K562 (cell line): ENCODE results near the gene MRPL38. TPM values are rescaled to one million over a fixed set of nuclear protein-coding genes. Genes with fewer than 3 reads are reported as not detected.

Experiments
- ATAC-seq: fragments of 200-7000 bp; cut with Tn5 transposase; 3 replicates; pipeline ENCODE4 v1.9.1; 2020; ENCODE audit warnings: moderate library complexity
- BruUV-seq: library from RNA; stranded (reverse); fragments of 400-500 nt; replicated peaks from 2 replicates; lab custom pipeline; 2021; lab: Mats Ljungman, UMichigan
- CTCF ChIA-PET: fragments of 300-600 bp; formaldehyde crosslinking; extraction: SDS; loops from one replicate; lab custom pipeline; 2021; ENCODE audit warnings: low intra/inter-chr PET ratio; lab: Yijun Ruan, JAX
- POLR2A ChIA-PET: fragments of 300-600, 350-650 bp; sonication (Branson Sonifier 250); formaldehyde crosslinking; extraction: SDS; loops from one replicate; lab custom pipeline; 2021; ENCODE audit warnings: antibody characterized with exemption, inconsistent platforms; lab: Yijun Ruan, JAX
- DNase-seq, 4 experiments: peaks; one replicate each; pipeline versions ENCODE4 v3.0.0 to v3.0.0-alpha.2; 2011 to 2018; ENCODE audit warnings: low spot score in 3 of 4, mixed read lengths in 3 of 4; ENCODE audit errors: extremely low read depth in 1 of 4
- FAIRE-seq: peaks from 2 replicates; lab custom pipeline; 2011; peaks lifted over from hg19 to GRCh38; lab: Jason Lieb, UNC
- H2AFZ ChIP-seq: 2 replicates; pipeline ENCODE4 v1.6.0; 2011; ENCODE audit warnings: low read depth, low read length, control low read depth, inconsistent platforms
- H3K27ac ChIP-seq: fragments of 200-600 bp; 3 replicates; pipeline ENCODE4 v1.8.0; 2011; ENCODE audit warnings: low read depth, mild to moderate bottlenecking, control low read depth, inconsistent platforms, low read length, moderate library complexity, mixed read lengths; ENCODE audit errors: extremely low read depth
- H3K27me3 ChIP-seq, 2 experiments: fragments of 300-600 bp in 1 of 2; 2 replicates in 1 of 2; 3 replicates in 1 of 2; pipeline versions ENCODE4 v1.6.0 to v1.8.0; 2011; ENCODE audit warnings: inconsistent platforms in 2 of 2, low read length in 2 of 2, mild to moderate bottlenecking in 1 of 2, mixed read lengths in 1 of 2, moderate library complexity in 1 of 2; ENCODE audit not compliant: control insufficient read depth in 2 of 2, insufficient read depth in 2 of 2
- H3K36me3 ChIP-seq: fragments of 300-600 bp; 3 replicates; pipeline ENCODE4 v1.8.0; 2011; ENCODE audit warnings: mild to moderate bottlenecking, low read length, inconsistent platforms; ENCODE audit not compliant: control insufficient read depth, insufficient read depth
- H3K4me1 ChIP-seq, 2 experiments: fragments of 200-600 bp in 1 of 2; replicated peaks in 1 of 2; 2 replicates in 1 of 2; 3 replicates in 1 of 2; pipeline versions ENCODE4 v1.5.1 to v1.8.0; 2011; ENCODE audit warnings: inconsistent platforms in 2 of 2, low read length in 2 of 2, mild to moderate bottlenecking in 1 of 2, mixed read lengths in 1 of 2, moderate library complexity in 1 of 2; ENCODE audit not compliant: control insufficient read depth in 2 of 2, insufficient read depth in 2 of 2
- H3K4me2 ChIP-seq: 2 replicates; pipeline ENCODE4 v1.6.1; 2011; ENCODE audit warnings: low read length, control low read depth, inconsistent platforms, mixed read lengths; ENCODE audit not compliant: insufficient read depth
- H3K4me3 ChIP-seq: fragments of 200-600 bp; sonication (generic), shearing (Covaris generic); 2 replicates; pipeline ENCODE4 v1.5.1; 2016; ENCODE audit warnings: control low read depth, inconsistent platforms
- H3K79me2 ChIP-seq: fragments of 200-600 bp; 3 replicates; pipeline ENCODE4 v1.8.0; 2011; ENCODE audit warnings: low read length, inconsistent platforms; ENCODE audit not compliant: control insufficient read depth, insufficient read depth
- H3K9ac ChIP-seq, 2 experiments: 2 replicates each; pipeline versions ENCODE4 v1.6.0 to v1.6.1; 2011; ENCODE audit warnings: low read depth in 2 of 2, low read length in 2 of 2, control low read depth in 1 of 2, inconsistent platforms in 1 of 2, mild to moderate bottlenecking in 1 of 2, mixed read lengths in 1 of 2; ENCODE audit not compliant: insufficient read depth in 1 of 2
- H3K9me1 ChIP-seq: one replicate; pipeline ENCODE4 v1.6.0; 2011; ENCODE audit warnings: inconsistent platforms, mild to moderate bottlenecking, low read length, moderate library complexity; ENCODE audit not compliant: control insufficient read depth, insufficient read depth
- H3K9me3 ChIP-seq: replicated peaks from 2 replicates; pipeline ENCODE4 v1.5.1; 2011; ENCODE audit warnings: low read depth, low read length, inconsistent platforms; ENCODE audit not compliant: control insufficient read depth, insufficient read depth
- H4K20me1 ChIP-seq: replicated peaks from 2 replicates; pipeline ENCODE4 v1.6.1; 2011; ENCODE audit warnings: low read length, inconsistent platforms, mixed read lengths; ENCODE audit not compliant: control insufficient read depth, insufficient read depth
- CBFA2T2 ChIP-seq: fragments of 450-650 bp; conservative IDR thresholded peaks from 2 replicates; pipeline ENCODE4 v1.6.1; 2017; ENCODE audit warnings: mild to moderate bottlenecking
- DMBX1 ChIP-seq: fragments of 250-450 bp; sonication (Bioruptor Pico); IDR thresholded peaks from 2 replicates; pipeline ENCODE4 v1.8.0; 2022; ENCODE audit warnings: inconsistent platforms, mild to moderate bottlenecking, moderate library complexity, borderline replicate concordance
- EHMT2 ChIP-seq: fragments of 450-650 bp; IDR thresholded peaks from 2 replicates; pipeline ENCODE4 v1.6.1; 2018; ENCODE audit warnings: antibody characterized with exemption
- HDAC6 ChIP-seq: IDR thresholded peaks from 2 replicates; pipeline ENCODE4 v1.6.1; 2012; ENCODE audit warnings: low read depth, mild to moderate bottlenecking, control low read depth, inconsistent platforms, low read length, moderate library complexity
- HMG20A ChIP-seq: fragments of 450-650 bp; formaldehyde crosslinking; conservative IDR thresholded peaks from 2 replicates; pipeline ENCODE4 v1.4.0; 2020; ENCODE audit warnings: mild to moderate bottlenecking, mixed read lengths
- ILF3 ChIP-seq: fragments of 450-650 bp; IDR thresholded peaks from 2 replicates; pipeline ENCODE4 v1.6.1; 2018; ENCODE audit warnings: antibody characterized with exemption, mild to moderate bottlenecking, moderate library complexity, borderline replicate concordance
- KDM5B ChIP-seq: fragments of 200-600 bp; sonication (generic); IDR thresholded peaks from 2 replicates; pipeline ENCODE4 v1.6.1; 2012; ENCODE audit warnings: low read depth, mild to moderate bottlenecking, moderate library complexity, low read length, control low read depth, inconsistent platforms; ENCODE audit not compliant: insufficient replicate concordance
- MCM3 ChIP-seq: fragments of 450-650 bp; IDR thresholded peaks from 2 replicates; pipeline ENCODE4 v1.6.1; 2016
- MECOM ChIP-seq: fragments of 250-450 bp; sonication (Bioruptor Pico); IDR thresholded peaks from 2 replicates; pipeline ENCODE4 v1.8.0; 2022; ENCODE audit warnings: inconsistent platforms
- MIER1 ChIP-seq: fragments of 450-650 bp; IDR thresholded peaks from 2 replicates; pipeline ENCODE4 v1.6.1; 2016; ENCODE audit warnings: antibody characterized with exemption, mild to moderate bottlenecking, low read depth
- NELFE ChIP-seq: IDR thresholded peaks from 2 replicates; pipeline ENCODE4 v1.6.1; 2011; ENCODE audit warnings: mild to moderate bottlenecking; ENCODE audit not compliant: insufficient read depth, insufficient read length
- NR1H2 ChIP-seq: sonication (generic); formaldehyde crosslinking; IDR thresholded peaks from 2 replicates; pipeline ENCODE4 v1.4.0; 2020; ENCODE audit warnings: mild to moderate bottlenecking, missing genetic modification reagents
- WGBS: fragments of 100-300 bp; shearing (Covaris generic); methylation state at CpG from one replicate; pipeline ENCODE4 v1.1.6; 2016; ENCODE audit warnings: low coverage, mixed read lengths; ENCODE audit not compliant: insufficient coverage; ENCODE audit errors: missing lambda C conversion rate; 5-methylcytosine and 5-hydroxymethylcytosine counted together
- in situ Hi-C: fragments of 300-500 bp; cut with MboI; formaldehyde crosslinking; loops from 4 replicates; pipeline ENCODE4 v1.15.0; 2018; ENCODE audit warnings: inconsistent platforms, mixed read lengths
- intact Hi-C: fragments of 100-400 bp; cut with micrococcal nuclease; formaldehyde crosslinking; loops from 2 replicates; pipeline ENCODE4 v1.14.2; 2022
- polyA plus RNA-seq, 8 experiments: library from polyadenylated mRNA; depleted of rRNA in 4 of 8; stranded (reverse) in 5 of 8; unstranded in 3 of 8; fragments of >200 nt; fragmentation: Nextera tagmentation in 2 of 8; fragmentation: Illumina TruSeq in 1 of 8; extraction: Ambion mirVana in 2 of 8; extraction: Trizol in 1 of 8; gene quantifications; 2 replicates each; pipeline versions ENCODE4 v1.2.1 to v1.2.3, GENCODE V29; 2011 to 2014; ENCODE audit warnings: inconsistent platforms in 1 of 8, missing spikeins in 1 of 8
- total RNA-seq, 7 experiments: library from RNA; depleted of rRNA in 6 of 7; stranded (reverse); fragments of >200 nt in 6 of 7; fragmentation: Illumina TruSeq in 2 of 7; extraction: Trizol in 2 of 7; gene quantifications; 2 replicates each; pipeline versions ENCODE4 v1.2.1 to v1.2.3, GENCODE V29; 2011 to 2021; ENCODE audit warnings: low replicate concordance in 1 of 7
- TF ChIP-seq, protein P1 (sequence below): sonication (generic); formaldehyde crosslinking; IDR thresholded peaks from 2 replicates; pipeline ENCODE4 v1.8.1; 2023; ENCODE audit warnings: mild to moderate bottlenecking, missing genetic modification reagents
- TF ChIP-seq, protein P2 (sequence below): fragments of 450-650 bp; IDR thresholded peaks from 2 replicates; pipeline ENCODE4 v1.6.1; 2017; ENCODE audit warnings: antibody characterized with exemption, mild to moderate bottlenecking
- TF ChIP-seq, protein P3 (sequence below): fragments of 250-450 bp; sonication (Bioruptor Pico); IDR thresholded peaks from 2 replicates; pipeline ENCODE4 v1.5.0; 2021

Gene MRPL38
- total and polyA plus RNA-seq, 9 of the 15 experiments (the other 6 are each of a cell fraction or from before 2014, with no cell fraction given) = 4.5 to 154 (median 48.5) TPM

DNA sequence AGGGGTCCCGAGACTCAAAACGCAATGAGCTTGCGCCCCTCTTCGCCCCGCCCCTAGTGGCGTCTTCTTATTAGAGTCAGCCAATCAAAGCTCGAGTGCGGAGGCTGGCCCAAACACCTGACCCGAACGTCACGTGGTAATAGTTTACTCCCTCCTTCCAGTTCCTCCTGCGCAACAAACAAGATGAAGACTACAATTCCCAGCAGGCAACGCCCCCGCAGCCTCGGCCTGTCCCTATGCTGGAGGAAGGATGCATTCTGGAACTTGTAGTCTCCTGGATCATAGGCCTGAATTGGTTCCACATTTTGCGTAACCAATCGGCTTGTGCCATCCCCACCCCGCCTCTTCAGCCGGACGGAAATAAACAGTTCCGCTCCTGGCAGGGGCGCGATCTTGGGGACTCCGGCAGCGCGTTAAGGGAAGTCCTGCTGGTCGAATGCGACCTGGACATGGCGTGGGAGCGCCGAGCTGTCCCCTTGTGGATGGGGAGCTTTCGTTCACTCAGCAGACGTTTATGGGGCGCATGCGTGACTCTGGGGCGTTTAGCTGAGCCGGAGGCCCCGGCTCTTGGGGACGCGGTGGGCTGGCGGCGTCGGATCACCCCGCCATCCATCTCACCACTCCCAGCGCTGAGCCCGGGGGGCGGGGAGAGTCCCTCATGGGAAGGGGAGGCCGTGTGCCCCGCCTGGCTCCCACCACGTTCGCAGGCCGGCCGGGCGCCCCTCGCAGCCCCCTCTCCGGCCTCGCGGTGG, 49.2 kb downstream of the MRPL38 start, which contains the start of gene WBP2:
WBP2 (minus strand) TSS at position 26 of the 752 bp plus-strand sequence. CDS start 38 bp downstream, outside the sequence.
- DNase-seq (peak; percentile 91 to 100 (median 95)), FAIRE-seq (peak; percentile 100), ATAC-seq (peak; percentile 90)
- Histone ChIP-seq H3K79me2 (peaks cover 34% of the 10 kb centered on the region), H3K36me3 (peaks cover 12% of the 10 kb centered on the region; the same call in 2 of the 3 replicates), H4K20me1 (no peaks in the 10 kb centered on the region), H3K4me3 (peak within 1 kb of the TSS; percentile 88), H3K27ac (peak within 1 kb of the TSS; percentile 93), H3K27me3 (no peaks in the 10 kb centered on the region), H3K4me2 (peak within 1 kb of the TSS; percentile 93), H3K4me1 (peaks cover 31% of the 10 kb centered on the region in 2 experiments), H3K9me1 (no peaks in the 10 kb centered on the region), H3K9ac (peak within 1 kb of the TSS; percentile 96 to 97), H3K9me3 (no peaks in the 10 kb centered on the region), H2AFZ (peak within 1 kb of the TSS; percentile 78)
- intact Hi-C loops (loop anchor here (2.0 to 5.0 kb wide), 2 partner anchors 41 to 73 kb away; partner anchors contain the start of genes TRIM65 and UNK), in situ Hi-C loops (no loop called here)
- WGBS = 1% methylated on average over 47 of the region's 58 CpGs
- BruUV-seq = no TSS peak
- ChIA-PET CTCF (interaction anchor here (2.6 kb wide), 1 partner anchor 41 kb away, joined by 16 read pairs; the partner anchor contains the start of gene TRIM65), POLR2A (interaction anchor here (0.6 to 8.2 kb wide), 16 partner anchors 9 to 1119 kb away, joined by 3 to 109 read pairs (median 4); partner anchors contain the start of genes GALK1, UNC13D and UNK)
- TF ChIP-seq MCM3 (no peak), MIER1 (no peak), NR1H2 (CRISPR knock-in tag) (no peak), MECOM (CRISPR knock-in tag) (no peak), KDM5B (peak; percentile 66), CBFA2T2 (peak; percentile 92), HDAC6 (no peak), HMG20A (CRISPR knock-in tag) (no peak), ILF3 (no peak), NELFE (no peak), DMBX1 (peak; percentile 56; the same call in 1 of the 2 replicates), EHMT2 (no peak)
- TF ChIP-seq, protein P1, sequence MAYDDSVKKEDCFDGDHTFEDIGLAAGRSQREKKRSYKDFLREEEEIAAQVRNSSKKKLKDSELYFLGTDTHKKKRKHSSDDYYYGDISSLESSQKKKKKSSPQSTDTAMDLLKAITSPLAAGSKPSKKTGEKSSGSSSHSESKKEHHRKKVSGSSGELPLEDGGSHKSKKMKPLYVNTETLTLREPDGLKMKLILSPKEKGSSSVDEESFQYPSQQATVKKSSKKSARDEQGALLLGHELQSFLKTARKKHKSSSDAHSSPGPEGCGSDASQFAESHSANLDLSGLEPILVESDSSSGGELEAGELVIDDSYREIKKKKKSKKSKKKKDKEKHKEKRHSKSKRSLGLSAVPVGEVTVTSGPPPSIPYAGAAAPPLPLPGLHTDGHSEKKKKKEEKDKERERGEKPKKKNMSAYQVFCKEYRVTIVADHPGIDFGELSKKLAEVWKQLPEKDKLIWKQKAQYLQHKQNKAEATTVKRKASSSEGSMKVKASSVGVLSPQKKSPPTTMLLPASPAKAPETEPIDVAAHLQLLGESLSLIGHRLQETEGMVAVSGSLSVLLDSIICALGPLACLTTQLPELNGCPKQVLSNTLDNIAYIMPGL (CRISPR knock-in tag) = 0 out of 2 replicates have a peak, but pooled peaks have one; percentile 43
- TF ChIP-seq, protein P2, sequence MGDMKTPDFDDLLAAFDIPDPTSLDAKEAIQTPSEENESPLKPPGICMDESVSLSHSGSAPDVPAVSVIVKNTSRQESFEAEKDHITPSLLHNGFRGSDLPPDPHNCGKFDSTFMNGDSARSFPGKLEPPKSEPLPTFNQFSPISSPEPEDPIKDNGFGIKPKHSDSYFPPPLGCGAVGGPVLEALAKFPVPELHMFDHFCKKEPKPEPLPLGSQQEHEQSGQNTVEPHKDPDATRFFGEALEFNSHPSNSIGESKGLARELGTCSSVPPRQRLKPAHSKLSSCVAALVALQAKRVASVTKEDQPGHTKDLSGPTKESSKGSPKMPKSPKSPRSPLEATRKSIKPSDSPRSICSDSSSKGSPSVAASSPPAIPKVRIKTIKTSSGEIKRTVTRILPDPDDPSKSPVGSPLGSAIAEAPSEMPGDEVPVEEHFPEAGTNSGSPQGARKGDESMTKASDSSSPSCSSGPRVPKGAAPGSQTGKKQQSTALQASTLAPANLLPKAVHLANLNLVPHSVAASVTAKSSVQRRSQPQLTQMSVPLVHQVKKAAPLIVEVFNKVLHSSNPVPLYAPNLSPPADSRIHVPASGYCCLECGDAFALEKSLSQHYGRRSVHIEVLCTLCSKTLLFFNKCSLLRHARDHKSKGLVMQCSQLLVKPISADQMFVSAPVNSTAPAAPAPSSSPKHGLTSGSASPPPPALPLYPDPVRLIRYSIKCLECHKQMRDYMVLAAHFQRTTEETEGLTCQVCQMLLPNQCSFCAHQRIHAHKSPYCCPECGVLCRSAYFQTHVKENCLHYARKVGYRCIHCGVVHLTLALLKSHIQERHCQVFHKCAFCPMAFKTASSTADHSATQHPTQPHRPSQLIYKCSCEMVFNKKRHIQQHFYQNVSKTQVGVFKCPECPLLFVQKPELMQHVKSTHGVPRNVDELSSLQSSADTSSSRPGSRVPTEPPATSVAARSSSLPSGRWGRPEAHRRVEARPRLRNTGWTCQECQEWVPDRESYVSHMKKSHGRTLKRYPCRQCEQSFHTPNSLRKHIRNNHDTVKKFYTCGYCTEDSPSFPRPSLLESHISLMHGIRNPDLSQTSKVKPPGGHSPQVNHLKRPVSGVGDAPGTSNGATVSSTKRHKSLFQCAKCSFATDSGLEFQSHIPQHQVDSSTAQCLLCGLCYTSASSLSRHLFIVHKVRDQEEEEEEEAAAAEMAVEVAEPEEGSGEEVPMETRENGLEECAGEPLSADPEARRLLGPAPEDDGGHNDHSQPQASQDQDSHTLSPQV = peak; percentile 87
- TF ChIP-seq, protein P3, sequence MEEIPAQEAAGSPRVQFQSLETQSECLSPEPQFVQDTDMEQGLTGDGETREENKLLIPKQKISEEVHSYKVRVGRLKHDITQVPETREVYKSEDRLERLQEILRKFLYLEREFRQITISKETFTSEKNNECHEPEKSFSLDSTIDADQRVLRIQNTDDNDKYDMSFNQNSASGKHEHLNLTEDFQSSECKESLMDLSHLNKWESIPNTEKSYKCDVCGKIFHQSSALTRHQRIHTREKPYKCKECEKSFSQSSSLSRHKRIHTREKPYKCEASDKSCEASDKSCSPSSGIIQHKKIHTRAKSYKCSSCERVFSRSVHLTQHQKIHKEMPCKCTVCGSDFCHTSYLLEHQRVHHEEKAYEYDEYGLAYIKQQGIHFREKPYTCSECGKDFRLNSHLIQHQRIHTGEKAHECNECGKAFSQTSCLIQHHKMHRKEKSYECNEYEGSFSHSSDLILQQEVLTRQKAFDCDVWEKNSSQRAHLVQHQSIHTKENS = no peak
